GM04503 (cell line): ENCODE data around the gene CBLIF.
A peak's percentile ranks its signal among the peaks of the same experiment; 100 is the strongest.
"Not testable (repeated sequence)": the region's sequence is repeated elsewhere in the genome, so short reads cannot be mapped to it uniquely, and the experiment has no call there.

Experiments
- DNase-seq: peaks from one replicate; pipeline ENCODE4 v3.0.0-alpha.2; 2012; ENCODE audit warnings: low read depth

The CBLIF gene

DNA sequence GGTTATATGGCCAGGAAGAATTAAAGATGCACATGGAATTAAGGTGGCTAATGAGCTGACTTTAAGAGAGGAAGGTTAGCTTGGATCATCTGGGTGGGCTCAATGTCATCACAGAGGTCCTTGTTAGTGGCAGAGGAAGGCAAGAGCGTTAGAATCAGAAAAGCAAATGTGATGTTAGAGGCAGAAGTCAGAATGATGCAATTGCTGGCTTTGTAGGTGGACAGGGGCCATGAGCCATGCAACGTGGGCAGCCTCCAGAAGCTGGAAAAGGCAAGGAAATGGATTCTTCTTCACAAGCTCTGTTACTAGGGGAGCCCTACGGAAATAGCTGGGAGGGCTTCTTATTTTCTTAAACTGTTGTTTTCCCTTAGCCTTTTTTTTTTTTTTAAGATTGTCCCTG lies 2.3 kb upstream of the CBLIF start:
- DNase-seq = no peak

DNA sequence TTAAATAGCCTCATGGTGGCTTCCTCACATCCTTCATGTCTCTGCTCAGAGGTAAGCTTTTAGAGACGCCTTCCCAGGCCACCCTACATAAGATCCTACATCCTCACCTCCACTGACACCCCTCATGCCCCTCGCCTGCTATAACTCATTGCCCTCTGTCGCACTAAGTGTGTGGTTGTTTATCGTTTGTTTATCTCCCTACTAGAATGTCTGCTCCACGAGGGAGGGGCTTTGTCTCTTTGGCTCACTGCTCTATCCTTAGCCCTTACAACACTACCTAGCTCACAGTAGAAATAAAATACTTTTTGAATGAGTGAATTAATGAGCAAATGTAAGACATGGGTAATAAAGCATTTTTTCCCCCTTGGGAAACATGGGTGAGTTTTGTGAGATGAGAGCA lies 1.3 kb upstream of the CBLIF start:
- DNase-seq = no peak

DNA sequence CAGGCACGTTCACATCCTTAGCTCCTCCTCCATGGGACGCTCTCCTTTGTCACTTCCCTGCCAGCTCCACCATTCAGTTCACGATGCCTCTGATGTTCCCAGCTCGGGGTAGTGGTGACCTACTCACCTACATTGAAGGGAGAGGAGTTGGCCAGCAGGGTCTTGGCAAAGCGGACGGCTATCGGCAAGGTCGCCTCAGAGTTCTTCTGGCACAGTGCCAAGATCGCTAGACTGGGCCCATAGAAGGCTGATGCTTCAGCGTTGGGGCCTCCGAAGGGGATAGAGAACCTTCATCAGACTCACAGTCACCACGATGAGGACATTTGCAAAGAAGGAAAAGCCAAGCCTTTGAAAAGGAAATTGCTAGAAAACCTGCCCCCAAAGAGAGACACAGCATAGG lies 3.0 kb downstream of the CBLIF start:
- DNase-seq = no peak

DNA sequence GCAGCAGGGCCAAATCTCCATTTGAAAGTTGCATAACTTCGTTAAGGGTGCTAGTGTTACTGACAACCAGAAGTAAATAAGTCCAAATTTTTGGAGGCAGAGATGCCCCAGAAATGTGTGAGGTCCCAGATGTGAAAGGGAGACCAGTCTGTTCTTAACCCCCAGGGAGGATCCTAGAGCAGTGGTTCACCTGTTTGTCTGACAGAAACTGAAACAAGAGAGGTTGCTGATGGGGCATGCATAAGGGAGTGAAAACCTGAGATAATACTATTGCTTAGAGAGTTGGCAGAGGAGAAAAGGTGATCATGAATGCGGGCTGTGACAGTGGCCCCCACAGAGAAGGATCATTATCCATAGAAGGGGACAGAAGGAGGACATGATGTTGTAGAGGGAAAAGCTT lies 3.8 kb downstream of the CBLIF start:
- no peak for DNase-seq

DNA sequence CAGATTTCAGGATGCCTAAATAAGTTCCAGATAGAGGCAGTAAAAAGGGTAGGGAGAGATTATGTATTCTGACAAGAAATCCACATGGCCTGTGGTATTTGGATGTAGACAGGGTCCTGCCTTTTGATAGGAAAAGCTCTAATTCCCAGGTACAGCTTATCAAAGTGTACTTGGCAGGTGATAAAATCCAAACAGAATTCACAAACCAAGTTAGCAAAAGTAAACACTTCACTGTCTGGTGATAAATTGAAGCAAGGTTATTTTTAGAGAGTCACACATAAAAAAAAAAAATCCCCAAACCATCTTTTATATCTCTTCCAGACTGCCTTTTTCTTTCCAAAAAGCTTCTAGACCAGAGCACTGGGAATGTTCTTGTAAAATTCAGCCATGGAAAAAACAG lies 5.7 kb downstream of the CBLIF start:
- no peak for DNase-seq

DNA sequence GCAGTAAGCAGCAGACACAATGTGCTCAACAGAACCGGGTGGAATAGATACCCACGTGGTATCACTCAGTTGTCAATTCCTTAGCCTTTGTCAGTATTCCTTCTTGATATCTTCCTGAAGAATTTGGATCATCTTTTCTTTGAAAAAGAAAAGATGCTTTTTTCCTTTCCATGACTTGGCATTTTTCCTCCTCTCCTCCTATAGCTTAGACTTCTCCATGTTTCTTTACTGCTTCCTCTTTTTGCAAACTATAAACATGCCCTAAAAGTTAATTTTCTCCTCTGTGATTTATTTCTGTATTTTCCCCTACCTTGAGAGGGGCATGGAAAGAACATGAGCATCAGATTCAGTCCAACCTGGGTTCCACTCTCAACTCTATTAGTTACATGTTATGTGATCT lies 11.7 kb downstream of the CBLIF start:
- DNase-seq = no peak

DNA sequence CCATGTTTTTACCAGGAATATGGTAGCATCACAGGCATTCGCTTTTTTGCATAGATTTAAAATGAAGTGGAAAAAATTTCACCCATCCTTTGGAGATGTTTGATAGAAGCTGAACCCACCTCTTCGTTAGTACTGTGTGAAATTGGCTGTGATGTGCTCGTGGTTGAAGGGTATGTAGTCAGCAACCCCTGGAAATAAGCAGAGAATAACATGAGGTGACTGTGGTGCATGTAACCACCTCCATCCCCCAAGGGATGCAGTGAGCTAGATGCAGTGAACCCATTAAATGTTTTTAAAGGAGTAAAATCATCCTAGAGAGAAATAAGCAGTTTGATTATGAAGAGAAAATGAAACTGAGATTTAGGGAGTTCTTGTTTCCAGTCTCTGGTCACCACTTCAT lies 15.9 kb downstream of the CBLIF start:
- no peak for DNase-seq

DNA sequence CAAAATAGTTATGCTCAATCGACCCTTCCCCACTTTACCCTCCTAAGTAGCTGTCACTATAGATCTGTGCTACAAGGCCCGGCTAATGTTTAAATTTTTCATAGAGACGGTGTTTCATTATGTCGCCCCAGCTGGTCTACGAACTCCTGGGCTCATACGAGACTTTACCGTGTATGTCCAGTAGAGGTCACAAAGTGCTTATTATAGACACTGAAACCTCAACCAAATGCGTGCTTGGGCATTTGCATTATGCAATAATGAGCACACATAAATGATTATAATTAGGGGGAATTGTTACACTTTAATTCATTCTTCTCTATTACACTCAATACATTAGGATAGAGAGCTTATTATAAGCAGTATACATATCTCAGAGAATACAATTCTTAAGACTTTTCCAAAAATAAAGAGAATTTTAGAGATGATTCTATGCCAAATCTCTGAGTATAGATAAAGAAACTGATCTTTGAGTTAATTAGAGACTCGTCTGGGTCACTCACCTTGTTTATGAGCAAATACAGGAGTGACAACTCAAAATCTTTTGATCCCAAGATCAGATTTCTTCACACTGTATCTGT lies 22.2 kb downstream of the CBLIF start:
- DNase-seq = peak; percentile 21

DNA sequence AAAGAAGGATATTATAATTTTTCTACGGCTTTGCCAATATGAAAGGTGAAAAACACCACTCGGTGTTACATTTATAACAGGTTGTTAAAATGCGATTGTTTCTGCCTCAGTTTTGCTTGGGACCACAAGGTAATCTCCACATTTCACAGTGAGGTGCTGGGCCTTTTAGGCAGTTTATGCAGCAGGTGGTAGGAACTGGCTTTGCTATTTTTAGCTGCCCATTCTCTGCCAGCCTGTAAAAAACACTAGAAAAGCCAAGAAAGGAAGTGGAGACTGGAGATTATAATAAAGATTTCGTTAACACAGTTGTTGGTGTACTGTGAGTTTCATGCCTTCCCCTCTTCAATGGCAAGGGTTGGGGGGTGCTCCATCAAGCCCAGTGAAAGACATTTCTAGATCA lies 26.7 kb downstream of the CBLIF start:
- no peak for DNase-seq

DNA sequence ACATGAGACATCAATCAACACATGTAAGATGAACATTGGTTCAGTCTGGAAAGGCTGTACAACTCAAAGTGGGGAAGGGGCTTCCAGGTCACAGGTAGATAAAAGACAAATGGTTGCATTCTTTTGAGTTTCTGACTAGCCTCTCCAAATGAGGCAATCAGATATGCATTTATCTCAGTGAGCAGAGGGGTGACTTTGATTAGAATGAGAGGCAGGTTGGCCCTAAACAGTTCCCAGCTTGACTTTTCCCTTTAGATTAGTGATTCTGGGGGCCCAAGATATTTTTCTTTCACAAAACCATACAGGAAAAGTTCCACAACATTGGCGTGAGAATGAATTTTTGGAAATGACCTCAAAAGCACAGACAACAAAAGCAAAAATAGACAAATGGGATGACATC lies 28.9 kb downstream of the CBLIF start:
- DNase-seq = not testable (repeated sequence)

DNA sequence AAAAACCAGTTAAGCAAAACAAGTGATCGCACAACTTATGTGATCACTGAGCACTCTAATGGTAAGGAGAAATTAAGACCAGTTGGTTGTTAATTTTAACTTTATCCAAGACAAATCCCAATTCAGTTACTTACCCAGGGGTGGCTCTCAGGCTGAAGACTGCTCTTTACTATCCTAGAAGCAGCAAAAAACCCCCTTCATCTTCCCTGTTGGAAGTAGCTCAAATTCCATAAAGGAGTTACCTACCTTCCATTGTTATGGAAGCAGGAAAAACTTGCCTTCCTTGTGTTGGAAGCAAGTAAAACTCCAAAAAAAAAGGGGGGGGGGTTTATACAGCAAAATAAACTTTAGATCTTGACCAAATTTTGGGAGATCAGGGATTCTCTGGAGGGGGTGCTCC lies 29.5 kb downstream of the CBLIF start:
- no peak for DNase-seq

DNA sequence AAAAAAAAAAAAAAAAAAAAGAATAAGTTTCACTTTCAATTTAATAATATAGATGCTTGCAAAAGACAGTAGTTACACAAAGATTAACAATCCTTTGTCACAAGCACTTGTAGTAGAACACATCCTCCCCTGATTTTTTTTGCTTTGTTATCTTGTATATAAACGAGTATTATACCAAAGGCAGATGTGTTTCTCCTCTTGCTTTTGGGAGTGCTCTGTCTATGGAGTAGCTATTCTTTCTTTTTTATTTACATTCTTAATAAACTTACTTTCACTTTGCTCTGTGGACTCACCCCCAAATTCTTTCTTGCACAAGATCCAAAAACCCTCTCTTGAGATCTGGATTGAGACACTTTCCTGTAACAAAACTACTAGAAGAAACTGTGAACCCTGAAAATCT lies 31.3 kb downstream of the CBLIF start:
- DNase-seq = no peak

DNA sequence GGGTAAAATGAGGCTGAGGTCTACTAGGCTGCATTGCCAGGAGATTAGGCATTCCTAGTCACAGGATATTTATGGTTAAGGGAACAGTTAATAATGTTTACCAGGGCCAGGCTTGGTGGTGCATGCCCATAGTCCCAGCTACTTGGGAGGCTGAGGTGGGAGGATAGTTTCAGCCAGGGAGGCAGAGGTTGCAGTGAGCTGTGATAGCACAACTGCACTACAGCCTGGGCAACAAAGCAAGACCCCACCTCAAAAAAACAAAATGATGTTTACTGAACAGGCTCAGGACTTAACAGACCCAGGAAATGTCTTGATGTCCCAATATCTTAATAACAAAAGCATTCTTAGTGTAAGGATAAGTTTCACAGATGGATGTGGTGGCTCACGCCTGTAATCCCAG lies 31.9 kb downstream of the CBLIF start:
- DNase-seq = no peak

DNA sequence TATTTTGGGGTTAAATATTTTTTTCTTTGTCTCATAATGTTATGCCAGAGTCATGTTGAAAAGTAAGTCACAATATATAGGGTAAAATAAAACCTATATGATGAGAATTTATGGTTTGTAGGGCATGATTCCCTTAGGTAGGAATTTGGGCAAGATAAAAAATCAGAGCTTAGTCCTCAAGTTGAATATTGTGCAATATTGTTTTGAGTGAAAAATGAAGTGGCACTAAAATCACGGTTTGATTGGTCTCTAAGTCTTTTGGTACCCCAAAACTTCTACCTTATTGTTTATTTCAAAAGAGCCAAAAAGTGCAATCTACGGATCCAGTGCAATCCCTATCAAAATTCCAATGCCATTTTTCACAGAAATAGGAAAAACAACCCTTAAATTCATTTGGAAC lies 33.1 kb downstream of the CBLIF start:
- no peak for DNase-seq

DNA sequence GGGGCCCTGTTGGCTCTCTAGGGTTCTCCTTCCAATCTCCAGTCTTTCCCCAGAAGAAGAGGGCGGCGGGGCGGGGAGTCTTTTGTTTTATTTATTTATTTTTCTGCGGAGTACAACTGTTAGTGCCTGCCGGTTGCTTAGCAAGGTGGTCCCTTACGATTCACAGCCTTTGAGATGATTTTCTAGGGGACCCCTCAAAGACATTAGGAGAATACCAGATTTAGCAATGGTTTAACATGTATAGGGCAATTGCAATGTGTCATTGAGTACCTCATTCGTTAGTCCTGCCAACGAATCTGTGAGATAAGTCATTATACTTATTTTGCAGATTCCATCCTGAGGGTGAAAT lies 34.4 kb downstream of the CBLIF start:
- no peak for DNase-seq

DNA sequence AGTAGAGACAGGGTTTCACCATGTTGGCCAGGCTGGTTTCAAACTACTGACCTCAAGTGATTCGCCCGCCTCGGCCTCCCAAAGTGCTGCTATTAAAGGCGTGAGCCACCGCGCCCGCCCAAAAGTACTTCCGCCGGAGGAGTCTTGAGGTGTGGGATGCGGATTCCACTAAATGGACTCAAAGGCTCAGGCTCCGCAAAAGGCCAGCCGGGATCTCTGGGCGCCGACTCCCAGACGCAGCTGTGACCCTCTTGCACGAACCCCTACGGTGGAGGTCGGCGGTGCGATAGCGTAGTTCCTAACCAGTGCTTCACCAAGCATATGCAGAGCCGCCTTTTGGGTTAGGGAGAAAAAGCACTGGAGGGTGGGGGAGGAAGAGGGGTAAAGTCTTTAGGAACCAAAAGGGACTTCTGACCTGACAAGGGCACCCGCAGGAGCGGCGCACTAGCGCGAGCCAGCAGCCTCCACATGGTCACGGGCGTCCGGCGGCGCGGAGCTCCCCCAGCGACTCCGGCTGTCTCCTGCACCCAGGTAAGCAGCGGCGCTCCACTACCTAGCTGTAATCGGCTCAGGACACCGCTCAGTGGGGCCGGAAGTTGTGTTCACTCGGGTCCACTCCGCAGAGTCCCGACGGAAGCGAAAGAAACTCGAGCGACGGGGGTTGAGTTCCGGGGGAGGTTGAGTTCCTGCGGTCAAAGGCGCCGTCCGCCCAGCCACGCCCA lies 34.9 kb downstream of the CBLIF start, which contains the start of gene MRPL16:
TSS of gene MRPL16 (minus strand) at position 590 of the 722 bp plus-strand sequence. CDS start at position 470, 120 bp downstream.
- peak; percentile 29 for DNase-seq

DNA sequence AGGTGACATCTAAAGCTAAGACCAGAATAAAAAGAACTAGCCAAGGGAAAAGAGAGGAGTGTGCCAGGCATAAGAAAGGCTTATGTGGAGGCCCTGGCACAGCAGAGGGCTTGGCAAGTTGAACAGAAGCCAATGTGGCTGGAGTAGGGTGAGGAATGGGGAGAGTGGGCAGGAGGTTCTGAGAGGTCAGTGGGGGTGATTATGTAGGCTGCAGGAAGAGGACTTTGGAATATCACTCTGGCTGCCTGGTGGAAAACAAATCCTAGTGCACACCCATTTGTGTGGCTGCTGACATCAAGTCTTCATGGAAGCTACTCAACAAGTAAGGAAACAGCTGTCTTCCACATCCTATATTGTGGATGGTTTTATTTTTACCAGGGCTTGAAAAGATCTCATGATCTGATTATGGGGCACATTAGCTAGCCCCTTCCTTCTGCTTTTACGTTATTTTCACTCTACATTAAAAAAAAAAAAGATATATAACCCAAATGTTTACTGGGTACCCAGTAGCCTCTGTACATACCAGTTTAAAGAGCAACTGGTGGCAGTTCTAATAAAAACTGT lies 38.2 kb downstream of the CBLIF start:
- no peak for DNase-seq

DNA sequence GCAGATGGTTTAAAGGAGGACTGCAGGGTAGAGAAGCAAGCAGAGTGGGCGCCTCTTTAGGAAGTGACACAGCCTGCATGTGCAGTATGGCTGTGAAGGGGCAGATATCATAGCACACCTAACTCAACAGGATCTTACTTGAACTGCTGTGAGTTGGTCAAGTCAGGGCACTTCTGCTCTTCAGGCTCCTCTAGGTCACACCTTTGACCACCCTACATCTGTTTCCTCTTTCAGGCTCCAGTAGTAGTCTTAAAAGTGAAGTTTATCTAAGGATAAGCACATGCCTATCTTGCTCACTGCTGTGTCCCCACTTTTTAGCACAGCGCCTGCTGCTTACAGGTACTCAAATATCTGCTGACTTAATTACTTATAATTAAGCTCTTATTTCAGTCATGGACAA lies 41.2 kb downstream of the CBLIF start:
- DNase-seq = no peak

DNA sequence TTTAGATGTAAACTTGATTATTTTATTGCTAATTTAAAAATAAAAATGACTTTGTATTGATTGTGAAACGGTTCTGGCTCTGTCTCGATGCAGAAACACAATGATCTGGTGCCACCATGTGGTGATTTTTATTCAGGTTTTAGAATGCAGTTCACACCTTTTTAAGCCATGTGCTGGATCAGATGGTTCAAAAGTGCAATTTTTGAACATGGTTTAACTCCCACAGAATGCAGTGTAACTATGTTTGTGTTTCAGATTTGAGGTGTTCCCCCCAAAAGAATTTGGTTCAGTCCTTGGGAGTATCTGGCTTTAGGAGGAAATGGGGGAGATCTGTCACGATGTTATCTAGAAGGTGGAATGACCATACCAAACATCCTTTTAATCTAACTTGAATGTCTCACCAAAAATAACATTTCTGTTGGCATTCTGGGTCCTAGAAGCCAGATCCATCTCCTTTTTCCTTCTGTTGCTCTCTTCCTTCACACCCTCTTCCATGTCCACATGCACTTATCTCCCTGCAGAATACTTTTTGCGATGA lies 42.6 kb downstream of the CBLIF start:
- DNase-seq = peak; percentile 12

DNA sequence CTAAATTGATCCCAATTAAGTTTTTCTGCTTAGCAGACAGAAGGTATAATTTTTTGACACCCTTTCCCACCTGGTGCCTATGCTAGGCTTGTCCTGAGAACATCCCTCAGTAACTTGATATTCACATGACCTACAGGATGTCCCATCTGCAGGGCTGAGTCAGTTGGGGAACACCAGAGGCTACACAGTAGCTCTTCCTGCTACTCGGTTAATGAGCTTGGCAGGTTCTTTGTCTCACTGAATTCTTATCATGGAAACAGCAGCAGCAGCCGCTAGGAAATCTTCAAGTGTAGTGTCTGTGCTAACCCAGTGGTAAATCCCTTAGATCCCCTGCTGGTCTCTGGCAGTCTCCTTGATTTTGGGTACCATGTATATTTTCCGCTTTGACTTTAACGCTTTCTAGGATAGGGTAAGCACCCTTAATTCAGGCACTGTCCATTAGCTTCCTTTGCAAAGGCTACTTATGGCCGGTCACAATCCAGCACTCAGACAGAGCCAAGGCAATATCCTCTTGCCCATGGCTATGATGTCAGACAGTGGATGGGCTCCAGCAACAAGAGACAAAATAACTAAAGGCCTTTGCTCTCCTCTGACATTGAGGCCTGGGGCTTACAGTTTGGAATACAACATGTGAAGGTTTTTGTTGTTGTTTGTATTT lies 43.2 kb downstream of the CBLIF start:
- peak; percentile 17 for DNase-seq

DNA sequence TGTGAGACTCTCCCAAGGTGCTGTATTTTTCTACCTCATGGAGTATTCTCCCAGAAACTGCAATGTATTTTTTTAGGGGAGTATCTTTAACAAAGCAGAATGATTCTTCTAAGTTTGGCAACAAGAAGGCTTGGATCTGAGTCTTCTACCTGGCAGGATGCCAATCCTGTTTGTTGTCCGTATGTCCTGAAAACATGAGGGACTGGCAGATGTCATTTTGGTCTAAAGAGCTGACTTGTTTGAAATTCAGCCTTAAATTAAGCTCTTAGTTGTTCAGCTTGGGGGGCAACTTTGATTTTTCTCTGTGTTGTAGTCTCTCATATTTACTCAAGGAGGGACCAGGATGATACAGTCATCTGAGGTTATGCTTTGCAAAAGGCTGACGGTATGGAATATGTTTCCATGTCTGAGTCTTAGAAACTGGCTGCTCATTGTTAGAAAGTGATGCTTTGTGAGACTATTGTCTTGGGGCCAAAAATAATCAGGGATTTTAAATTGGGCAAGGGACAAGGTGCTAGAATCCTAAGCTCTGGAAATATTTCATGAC lies 44.1 kb downstream of the CBLIF start:
- DNase-seq = no peak

DNA sequence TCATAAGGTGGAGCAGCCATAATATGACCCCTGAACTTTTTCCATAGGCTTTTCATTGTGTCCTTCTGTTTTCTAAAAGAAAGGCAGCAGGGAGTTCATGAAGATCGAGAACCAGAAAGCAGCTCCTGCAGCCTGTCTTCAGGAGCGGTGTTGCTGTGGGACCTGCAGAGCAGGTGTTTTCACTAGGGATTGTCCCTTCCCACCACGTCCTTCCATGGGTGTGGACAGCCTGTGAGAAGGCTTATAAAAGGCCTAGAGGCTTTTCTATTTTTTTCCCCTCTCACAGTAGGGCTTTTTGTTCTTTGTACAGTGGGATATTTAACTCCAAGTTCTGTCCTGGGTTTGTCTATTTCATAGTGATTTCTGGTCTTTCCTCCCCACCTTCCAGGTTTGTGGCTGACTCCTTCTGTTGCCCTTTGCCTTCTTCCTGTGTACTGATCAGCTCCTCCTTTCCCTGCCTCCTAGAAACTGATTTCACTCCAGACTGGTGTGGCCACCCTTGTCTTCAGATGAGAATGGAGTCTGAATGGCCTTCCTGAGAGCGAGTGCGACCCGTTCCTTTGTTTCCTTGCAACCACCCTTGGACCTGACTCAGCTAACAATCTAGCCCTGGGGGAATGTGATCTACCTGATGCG lies 44.8 kb downstream of the CBLIF start:
- DNase-seq = no peak
